Renal cortex interstitium (tissue), 15 donors: Measurements from ENCODE around the gene FAM193A. TPM values are rescaled to one million over a fixed set of nuclear protein-coding genes. Genes with fewer than 3 reads are reported as not detected.

Experiments used
- DNase-seq, 11 donors: peaks; one replicate each; pipeline ENCODE4 v3.0.0-alpha.2; 2013; ENCODE audit warnings: low read depth in 9 of 11, low spot score in 4 of 11; ENCODE audit errors: extremely low read depth in 1 of 11
- long read RNA-seq, 16 experiments: transcript quantifications; one replicate each; lab custom pipeline, GENCODE V29; 2026
- polyA plus RNA-seq, 3 donors: library from polyadenylated mRNA; unstranded; fragments of 120-200 nt; gene quantifications; one replicate each; pipeline ENCODE4 v1.2.1, GENCODE V29; 2013; ENCODE audit not compliant: insufficient read length in 3 of 3

The FAM193A gene
- 10 to 100 TPM; 26.5 to 29.7 (median 29.2) TPM for polyA plus RNA-seq
- long read RNA-seq, donor 1 = 0 reads
- long read RNA-seq, donor 2 = 0 reads
- long read RNA-seq, donor 3, partial matches to known transcripts = 7 of 20 reads
- long read RNA-seq, donor 3, other reads (novel, unspliced or antisense) = 11 of 20 reads
- long read RNA-seq, donor 4 = 0 reads
- long read RNA-seq, donor 5 = 0 reads
- long read RNA-seq, donor 6, partial matches to known transcripts = 6 of 8 reads
- long read RNA-seq, donor 6, other reads (novel, unspliced or antisense) = 0 of 8 reads
- long read RNA-seq, donor 7, partial matches to known transcripts = 5 of 16 reads
- long read RNA-seq, donor 7, other reads (novel, unspliced or antisense) = 10 of 16 reads
- long read RNA-seq, donor 8 = 0 reads
- long read RNA-seq, donor 9 = 0 reads
- long read RNA-seq, donor 10 = 0 reads
- long read RNA-seq, donor 11, partial matches to known transcripts = 0 of 1 reads
- long read RNA-seq, donor 11, other reads (novel, unspliced or antisense) = 0 of 1 reads
- long read RNA-seq, donor 12, full-length matches to known transcripts = 2 of 2 reads
- long read RNA-seq, donor 12, partial matches to known transcripts = 0 of 2 reads
- long read RNA-seq, donor 12, other reads (novel, unspliced or antisense) = 0 of 2 reads
- long read RNA-seq, donor 13 = 0 reads
- long read RNA-seq, donor 14, partial matches to known transcripts = 5 of 7 reads
- long read RNA-seq, donor 14, other reads (novel, unspliced or antisense) = 0 of 7 reads
- long read RNA-seq, donor 15 = 0 reads
- long read RNA-seq, donor 16, partial matches to known transcripts = 28 of 58 reads
- long read RNA-seq, donor 16, other reads (novel, unspliced or antisense) = 30 of 58 reads

DNA sequence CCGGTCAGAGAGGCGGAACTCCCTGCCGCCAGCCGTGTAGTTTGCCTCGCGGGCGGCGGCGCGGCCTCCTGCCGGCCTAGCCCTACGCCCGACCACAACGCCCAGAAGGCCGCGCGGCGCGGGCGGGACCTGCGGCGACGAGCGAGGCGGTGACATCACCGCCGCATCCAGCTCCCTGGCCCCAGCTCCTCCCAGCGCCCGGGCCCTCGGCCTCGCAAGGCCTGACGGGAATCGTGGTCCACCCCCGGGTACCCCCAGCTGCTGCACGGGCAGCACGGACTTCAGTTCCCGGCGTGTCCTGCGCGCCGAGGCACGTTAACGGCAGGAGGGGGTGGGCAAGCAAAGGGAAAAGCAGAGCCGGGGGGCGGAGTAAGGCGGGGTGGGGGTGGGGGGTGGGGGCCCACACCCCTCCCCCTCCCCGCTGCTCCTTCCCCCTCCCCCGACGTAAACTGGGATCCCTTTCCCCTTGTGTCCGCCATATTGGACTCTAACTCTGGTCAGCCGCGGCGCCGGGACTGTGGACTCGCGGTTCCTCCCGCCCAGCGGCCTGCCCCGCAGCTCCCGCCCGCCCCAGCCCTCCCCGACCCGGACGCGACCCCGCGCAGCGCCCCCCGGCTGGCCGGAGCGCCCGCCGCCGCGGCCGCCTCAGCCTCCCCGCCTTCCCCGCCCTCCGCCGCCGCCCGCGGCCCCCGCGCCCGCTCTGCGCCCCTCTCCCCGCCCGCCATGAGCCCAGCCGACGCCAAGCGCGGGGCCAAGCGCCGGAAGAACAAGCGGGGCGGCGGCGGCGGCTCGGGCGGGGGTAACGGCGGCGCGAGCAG lies at the start of gene FAM193A:
FAM193A (plus strand) TSS at position 455 of the 818 bp plus-strand sequence; CDS start at position 724, 269 bp downstream.
- DNase-seq = peak; percentile 90 to 99 (median 99)

- no peak for DNase-seq
Observed at GRCh38 chr4:2486981-2487380, 49.5 kb upstream of the FAM193A start.

GRCh38 chr4:2487632-2488031 lies 48.8 kb upstream of the FAM193A start:
- no peak for DNase-seq

- no peak for DNase-seq
Observed at GRCh38 chr4:2489081-2489805, 47.2 kb upstream of the FAM193A start.

GRCh38 chr4:2489841-2490552 lies 46.5 kb upstream of the FAM193A start:
- DNase-seq = no peak

DNA sequence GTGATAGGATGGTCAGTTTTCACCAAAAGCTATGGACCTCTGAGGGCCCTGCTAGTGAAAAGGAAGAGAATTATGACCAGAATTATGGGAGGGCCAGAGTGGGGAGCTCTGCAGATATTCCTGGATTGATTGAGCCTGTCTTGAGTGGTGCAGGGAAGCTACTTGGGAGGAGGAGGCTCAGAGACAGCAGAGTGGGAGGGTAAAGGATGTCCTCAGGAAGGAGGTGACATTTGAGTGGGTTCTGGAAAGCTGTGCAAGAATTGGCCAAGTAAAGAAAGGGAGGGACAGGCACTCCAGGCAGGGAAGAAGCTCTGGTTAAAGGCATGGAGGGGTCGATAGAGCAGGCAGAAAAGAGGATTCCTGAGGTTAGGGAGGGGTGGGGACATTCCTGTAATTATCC lies 43.5 kb upstream of the FAM193A start:
- no peak for DNase-seq

- no peak for DNase-seq
Observed at GRCh38 chr4:2494992-2495391, 41.5 kb upstream of the FAM193A start.

DNA sequence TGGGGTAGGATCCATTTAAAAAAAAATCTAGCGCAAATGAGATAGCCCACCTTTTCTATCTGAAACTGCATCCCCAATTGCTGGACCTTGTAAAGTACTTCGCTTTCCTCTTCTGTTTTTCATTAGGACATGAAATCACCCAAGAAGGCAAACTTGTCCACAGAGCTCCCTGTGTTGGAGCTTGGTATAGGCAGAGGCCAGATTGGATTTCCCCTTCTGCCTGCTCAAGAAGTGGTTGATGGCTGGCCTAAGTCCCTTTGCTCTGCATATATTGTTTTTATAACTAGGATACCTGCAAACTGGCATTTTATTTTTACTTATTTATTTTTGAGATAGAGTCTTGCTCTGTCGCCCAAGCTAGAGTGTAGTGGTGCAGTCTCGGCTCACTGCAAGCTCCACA lies 39.1 kb upstream of the FAM193A start:
- no peak for DNase-seq

- DNase-seq = no peak
Observed at GRCh38 chr4:2497931-2498330, 38.5 kb upstream of the FAM193A start.

- no peak for DNase-seq
Observed at GRCh38 chr4:2500547-2500946, 35.9 kb upstream of the FAM193A start.

- no peak for DNase-seq
Observed at GRCh38 chr4:2501034-2501594, 35.3 kb upstream of the FAM193A start.

DNA sequence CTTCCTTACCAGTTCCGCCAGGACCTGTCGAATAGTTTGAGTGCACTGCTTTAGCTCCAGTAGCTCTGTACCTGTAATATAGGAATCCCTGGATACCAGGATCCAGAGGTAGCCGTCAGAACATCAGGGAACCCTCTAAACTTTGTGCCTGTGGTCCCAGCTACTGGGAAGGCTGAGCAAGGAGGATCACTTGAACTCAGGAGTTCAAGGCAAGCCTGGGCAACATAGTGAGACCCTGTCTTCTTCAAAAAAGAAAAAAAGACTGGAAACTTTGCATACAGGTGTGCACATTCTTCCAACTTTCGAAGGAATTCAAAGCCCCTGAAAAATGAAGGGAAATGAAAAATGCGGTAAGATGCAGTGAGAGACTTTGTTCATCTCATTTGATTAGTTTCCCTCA lies 32.6 kb upstream of the FAM193A start:
- no peak for DNase-seq

DNA sequence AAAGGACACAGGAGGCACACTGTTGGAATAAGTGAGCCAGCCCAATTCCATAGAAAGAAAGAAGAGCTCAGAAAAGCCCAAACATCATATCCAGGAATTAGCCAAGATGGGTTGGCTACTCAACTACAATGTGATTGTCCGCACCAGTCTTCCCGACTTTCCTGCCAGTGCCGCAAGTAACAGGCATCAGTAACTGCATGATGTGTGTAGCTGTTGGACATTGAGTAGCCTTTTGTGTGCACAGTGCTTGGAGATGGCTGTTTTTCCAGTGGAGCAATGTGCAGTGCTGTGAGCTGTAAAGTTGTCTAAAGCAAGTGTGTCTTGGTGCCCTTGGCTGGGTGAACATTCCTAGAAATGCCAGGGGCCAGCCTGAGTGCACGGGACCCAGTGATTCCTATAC lies 29.2 kb upstream of the FAM193A start:
- DNase-seq = no peak

- no peak for DNase-seq
Observed at GRCh38 chr4:2507855-2508254, 28.6 kb upstream of the FAM193A start.

- no peak for DNase-seq
Observed at GRCh38 chr4:2510351-2511259, 25.8 kb upstream of the FAM193A start.

- DNase-seq = no peak
Observed at GRCh38 chr4:2511645-2512131, 24.8 kb upstream of the FAM193A start.
